Measurements from ENCODE around the gene IL15RA. TPM values are rescaled to one million over a fixed set of nuclear protein-coding genes. Genes with fewer than 3 reads are reported as not detected.
A peak's percentile ranks its signal among the peaks of the same experiment; 100 is the strongest.
"Not testable (repeated sequence)": the region's sequence is repeated elsewhere in the genome, so short reads cannot be mapped to it uniquely, and the experiment has no call there.

IL15RA gene
- total RNA-seq, 1 experiment from 2014 or later, result 15.3 TPM

GRCh38 chr10:5929442-5929841 is 47.9 kb downstream of the IL15RA start:
- Histone ChIP-seq H3K36me3 (peaks cover 74% of the 10 kb centered on the region), H3K4me3 (no peak overlapping the region), H3K9me3 (no peaks in the 10 kb centered on the region), H3K27me3 (no peaks in the 10 kb centered on the region)
- no peak for DNase-seq

GRCh38 chr10:5927306-5927705 is 50.0 kb downstream of the IL15RA start:
- DNase-seq, result peak; percentile 82

GRCh38 chr10:5924889-5925288 is 52.5 kb downstream of the IL15RA start:
- DNase-seq, result no peak
- Histone ChIP-seq H3K4me3 (no peak overlapping the region), H3K36me3 (peaks cover 72% of the 10 kb centered on the region), H3K27me3 (no peaks in the 10 kb centered on the region), H3K9me3 (no peaks in the 10 kb centered on the region)

More at GRCh38 chr10:5927306-5927705, 50.0 kb downstream of the IL15RA start:
- Histone ChIP-seq H3K9me3 (no peaks in the 10 kb centered on the region), H3K36me3 (peaks cover 80% of the 10 kb centered on the region), H3K27me3 (no peaks in the 10 kb centered on the region), H3K4me3 (no peak overlapping the region)

- Histone ChIP-seq H3K36me3 (peaks cover 74% of the 10 kb centered on the region), H3K9me3 (no peaks in the 10 kb centered on the region), H3K4me3 (no peak overlapping the region), H3K27me3 (no peaks in the 10 kb centered on the region)
- no peak for DNase-seq
Measured at GRCh38 chr10:5921746-5922145, 55.6 kb downstream of the IL15RA start.

- Histone ChIP-seq H3K36me3 (peaks cover 70% of the 10 kb centered on the region), H3K27me3 (no peaks in the 10 kb centered on the region), H3K9me3 (no peaks in the 10 kb centered on the region), H3K4me3 (no peak overlapping the region)
- no peak for DNase-seq
Measured at GRCh38 chr10:5919568-5919967, 57.8 kb downstream of the IL15RA start.

DNA sequence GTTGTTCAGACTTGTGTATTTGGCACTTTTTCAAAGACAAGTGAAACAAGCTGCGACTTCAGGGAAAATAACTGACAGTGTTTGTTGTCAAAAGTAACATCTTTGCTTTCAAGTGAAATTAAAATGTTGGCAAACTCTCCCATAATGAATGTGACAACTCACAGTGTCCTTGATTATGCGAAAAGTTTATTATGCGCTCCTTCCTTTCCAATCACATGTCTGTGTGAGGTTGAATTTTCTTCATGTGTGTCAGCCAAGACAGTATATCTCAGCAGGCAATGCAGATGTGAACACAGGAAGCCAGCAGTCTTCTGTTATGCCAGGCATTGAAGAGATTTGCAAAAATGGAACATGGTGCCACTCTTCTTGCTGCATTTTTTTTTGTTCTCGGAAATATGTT is 58.6 kb downstream of the IL15RA start:
- H3K36me3 ChIP-seq, result peaks cover 74% of the 10 kb centered on the region
- no peak for DNase-seq
- no peaks in the 10 kb centered on the region for H3K9me3 ChIP-seq
- H3K4me3 ChIP-seq, result no peak overlapping the region
- H3K27me3 ChIP-seq, result no peaks in the 10 kb centered on the region

GRCh38 chr10:5917305-5917704 is 60.0 kb downstream of the IL15RA start:
- Histone ChIP-seq H3K4me3 (no peak overlapping the region), H3K36me3 (peaks cover 70% of the 10 kb centered on the region), H3K27me3 (no peaks in the 10 kb centered on the region), H3K9me3 (no peaks in the 10 kb centered on the region)
- DNase-seq, result no peak

DNA sequence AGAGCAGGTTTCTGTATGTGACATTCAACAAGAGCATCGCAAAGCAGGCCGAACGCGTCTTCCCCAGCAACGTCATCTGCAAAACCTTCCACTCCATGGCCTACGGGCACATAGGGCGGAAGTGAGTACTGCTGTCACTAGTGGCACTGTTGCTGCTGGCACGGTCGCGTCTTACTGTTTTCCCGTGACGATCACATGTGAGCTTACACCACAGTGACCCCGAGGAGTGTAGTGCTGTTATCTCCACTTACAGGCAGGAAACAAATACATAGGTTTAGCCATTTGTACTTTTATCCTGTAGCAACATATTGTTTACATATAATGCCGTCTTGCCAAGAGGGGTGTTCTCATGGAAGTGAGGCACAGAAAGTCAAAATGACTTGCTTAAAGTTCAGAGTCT is 61.9 kb downstream of the IL15RA start:
- no peaks in the 10 kb centered on the region for H3K9me3 ChIP-seq

GRCh38 chr10:5913736-5914135 is 63.6 kb downstream of the IL15RA start:
- no peak overlapping the region for H3K4me3 ChIP-seq
- no peaks in the 10 kb centered on the region for H3K9me3 ChIP-seq
- no peaks in the 10 kb centered on the region for H3K27me3 ChIP-seq
- no peak for DNase-seq
- peaks cover 70% of the 10 kb centered on the region for H3K36me3 ChIP-seq

More for the DNA sequence above, 61.9 kb downstream of the IL15RA start:
- no peak for DNase-seq
- H3K4me3 ChIP-seq, result no peak overlapping the region
- peaks cover 70% of the 10 kb centered on the region for H3K36me3 ChIP-seq
- no peaks in the 10 kb centered on the region for H3K27me3 ChIP-seq

DNA sequence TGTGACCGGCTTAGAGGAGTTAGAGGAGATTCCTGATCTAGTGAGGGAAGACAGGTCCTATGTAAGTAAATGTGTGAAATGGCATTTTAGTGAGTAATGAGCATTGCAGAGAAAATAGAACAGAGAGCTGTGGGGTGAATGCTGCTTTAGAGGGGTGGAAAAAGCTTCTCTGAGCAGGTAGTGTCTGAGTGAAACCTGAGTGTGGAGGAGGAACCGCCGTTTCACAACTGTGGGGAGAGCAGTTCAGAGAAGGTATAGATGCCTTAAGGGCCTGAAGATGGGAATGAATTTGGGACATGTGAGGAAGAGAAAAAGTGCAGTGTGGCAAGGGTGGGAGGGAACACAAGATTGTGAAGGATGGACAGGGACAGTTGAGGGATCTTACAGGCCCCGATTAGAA is 65.7 kb downstream of the IL15RA start:
- Histone ChIP-seq H3K9me3 (no peaks in the 10 kb centered on the region), H3K4me3 (no peak overlapping the region), H3K36me3 (peaks cover 59% of the 10 kb centered on the region), H3K27me3 (no peaks in the 10 kb centered on the region)
- DNase-seq, result no peak

DNA sequence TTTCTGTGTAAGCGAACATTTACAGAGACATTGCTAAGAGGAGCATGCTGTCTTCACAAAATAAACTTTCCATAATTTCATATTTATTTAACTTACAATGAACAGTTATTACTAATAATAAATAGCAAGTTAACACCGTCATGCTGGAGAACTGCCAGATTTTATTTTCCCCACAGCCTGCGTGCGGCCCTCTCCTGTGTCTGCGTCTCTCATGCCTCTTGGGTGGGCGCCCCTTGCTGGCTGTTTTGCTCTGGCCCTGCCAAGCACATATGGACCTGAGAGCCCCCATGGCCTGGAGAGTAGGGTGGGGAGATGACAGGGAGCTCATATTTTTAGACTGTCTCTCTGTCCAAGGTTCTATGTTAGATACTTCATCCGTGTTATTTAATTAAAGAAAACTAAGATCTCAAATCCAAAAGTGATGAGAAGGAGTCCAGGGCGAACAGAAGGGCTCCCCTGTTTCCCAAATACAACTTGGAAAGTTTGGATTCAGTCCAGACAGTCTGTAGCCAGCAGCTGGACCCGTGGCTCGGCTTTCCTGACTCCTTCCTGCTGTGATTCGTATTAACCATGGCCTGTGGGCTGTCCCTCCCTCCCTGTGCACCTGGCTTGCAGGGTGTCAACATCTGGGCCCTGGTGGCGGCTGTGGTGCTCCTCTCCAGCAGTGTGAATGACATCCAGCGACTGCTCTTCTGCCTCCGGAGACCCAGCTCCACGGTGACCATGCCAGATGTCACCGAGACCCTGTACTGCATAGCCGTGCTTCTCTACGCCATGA is 66.8 kb downstream of the IL15RA start:
- no peak for DNase-seq
- peaks cover 58% of the 10 kb centered on the region for H3K36me3 ChIP-seq

GRCh38 chr10:5908676-5909075 is 68.7 kb downstream of the IL15RA start:
- H3K36me3 ChIP-seq, result peaks cover 45% of the 10 kb centered on the region
- H3K9me3 ChIP-seq, H3K27me3 ChIP-seq, H3K4me3 ChIP-seq, DNase-seq: not testable (repeated sequence)

More for the DNA sequence above, 66.8 kb downstream of the IL15RA start:
- H3K4me3 ChIP-seq, result no peak overlapping the region
- no peaks in the 10 kb centered on the region for H3K27me3 ChIP-seq
- no peaks in the 10 kb centered on the region for H3K9me3 ChIP-seq

- DNase-seq, result no peak
- peaks cover 38% of the 10 kb centered on the region for H3K36me3 ChIP-seq
- no peaks in the 10 kb centered on the region for H3K9me3 ChIP-seq
- no peak overlapping the region for H3K4me3 ChIP-seq
- H3K27me3 ChIP-seq, result no peaks in the 10 kb centered on the region
Measured at GRCh38 chr10:5906651-5907050, 70.7 kb downstream of the IL15RA start.

GRCh38 chr10:5905854-5906507 is 71.4 kb downstream of the IL15RA start:
- Histone ChIP-seq H3K36me3 (peaks cover 31% of the 10 kb centered on the region), H3K4me3 (no peak overlapping the region), H3K9me3 (no peaks in the 10 kb centered on the region), H3K27me3 (no peaks in the 10 kb centered on the region)
- DNase-seq, result no peak

DNA sequence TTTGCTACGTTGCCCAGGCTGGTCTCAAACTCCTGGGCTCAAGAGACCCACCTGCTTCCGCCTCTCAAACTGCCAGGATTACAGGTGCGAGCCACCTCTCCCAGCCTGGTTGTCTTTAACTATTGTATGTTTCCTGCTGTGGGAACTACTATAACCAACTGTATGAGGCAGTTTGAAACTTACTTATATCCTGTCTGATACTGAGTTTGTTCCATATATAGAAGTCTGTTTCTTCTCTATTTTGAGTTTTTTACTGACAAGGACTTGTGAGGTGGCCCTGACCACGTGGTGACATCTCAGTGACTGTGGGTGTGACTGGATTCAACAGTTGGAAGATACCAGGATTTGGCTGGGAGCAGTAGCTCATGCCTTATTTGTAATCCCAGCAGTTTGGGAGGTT is 73.1 kb downstream of the IL15RA start:
- Histone ChIP-seq H3K36me3 (peaks cover 21% of the 10 kb centered on the region), H3K4me3 (no peak overlapping the region), H3K9me3 (no peaks in the 10 kb centered on the region), H3K27me3 (no peaks in the 10 kb centered on the region)
- DNase-seq, result no peak

GRCh38 chr10:5903563-5903962 is 73.8 kb downstream of the IL15RA start:
- Histone ChIP-seq H3K27me3 (no peaks in the 10 kb centered on the region), H3K9me3 (no peaks in the 10 kb centered on the region), H3K36me3 (peaks cover 16% of the 10 kb centered on the region), H3K4me3 (no peak overlapping the region)
- DNase-seq, result no peak

DNA sequence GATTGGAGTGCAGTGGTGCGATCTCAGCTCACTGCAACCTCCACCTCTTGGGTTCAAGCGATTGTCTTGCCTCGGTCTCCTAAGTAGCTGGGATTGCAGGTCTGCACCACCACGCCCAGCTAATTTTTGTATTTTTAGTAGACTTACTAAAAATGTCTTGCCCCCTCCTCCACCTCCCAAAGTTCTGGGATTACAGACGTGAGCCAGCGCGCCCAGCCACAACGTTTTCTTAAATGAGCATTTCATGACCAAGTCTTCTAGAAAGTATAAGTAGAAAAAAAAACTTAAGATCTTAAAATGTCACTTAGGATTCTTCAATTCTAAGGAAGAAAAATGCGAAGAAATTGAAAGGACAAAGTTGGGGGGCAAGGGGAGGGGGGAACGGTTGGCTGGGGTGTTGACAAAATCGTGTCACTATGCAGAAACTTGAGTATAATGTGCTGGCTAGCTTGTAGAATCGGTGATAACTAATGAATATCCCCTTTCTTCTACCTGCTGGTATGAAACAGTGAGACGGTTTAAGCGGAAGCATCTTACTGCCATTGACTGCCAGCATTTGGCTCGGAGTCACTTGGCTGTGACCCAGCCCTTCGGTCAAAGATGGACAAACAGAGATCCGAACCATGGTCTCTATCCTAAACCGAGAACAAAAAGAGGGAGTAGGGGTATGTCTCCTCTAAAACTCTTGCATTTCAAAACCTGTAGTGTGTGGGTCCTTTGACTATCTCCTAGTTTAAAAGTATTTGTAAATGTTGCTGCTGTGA is 74.7 kb downstream of the IL15RA start:
- no peak for DNase-seq
- Histone ChIP-seq H3K27me3 (no peaks in the 10 kb centered on the region), H3K36me3 (peaks cover 16% of the 10 kb centered on the region), H3K4me3 (no peak overlapping the region), H3K9me3 (no peaks in the 10 kb centered on the region)

Measured in MG63 (cell line).